Ectodermal cell (in vitro differentiated cells): Measurements from ENCODE around the gene GNB4.

Experiments
- H3K27ac ChIP-seq: 2 replicates; pipeline ENCODE4 v1.7.0; 2013; ENCODE audit warnings: mild to moderate bottlenecking, low read depth, low read length; ENCODE audit not compliant: insufficient read depth, poor library complexity, severe bottlenecking
- H3K27me3 ChIP-seq: 2 replicates; pipeline ENCODE4 v1.7.0; 2013; ENCODE audit warnings: mild to moderate bottlenecking, low read length; ENCODE audit not compliant: insufficient read depth, control insufficient read depth, poor library complexity, severe bottlenecking
- H3K36me3 ChIP-seq: one replicate; pipeline ENCODE4 v1.7.0; 2013; ENCODE audit warnings: low read length; ENCODE audit not compliant: control insufficient read depth, insufficient read depth
- H3K4me1 ChIP-seq: one replicate; pipeline ENCODE4 v1.7.0; 2013; ENCODE audit warnings: low read length; ENCODE audit not compliant: control insufficient read depth, insufficient read depth
- H3K4me3 ChIP-seq: 2 replicates; pipeline ENCODE4 v1.7.0; 2013; ENCODE audit warnings: low read depth, low read length, control low read depth; ENCODE audit not compliant: insufficient read depth
- H3K9me3 ChIP-seq: 2 replicates; pipeline ENCODE4 v1.7.0; 2013; ENCODE audit warnings: mild to moderate bottlenecking, low read length, moderate library complexity; ENCODE audit not compliant: control insufficient read depth
- WGBS, 2 experiments: methylation state at CpG; one replicate each; pipeline ENCODE4 v1.1.7; 2013; ENCODE audit warnings: missing lambda C conversion rate in 2 of 2; 5-methylcytosine and 5-hydroxymethylcytosine counted together

GNB4 gene

DNA sequence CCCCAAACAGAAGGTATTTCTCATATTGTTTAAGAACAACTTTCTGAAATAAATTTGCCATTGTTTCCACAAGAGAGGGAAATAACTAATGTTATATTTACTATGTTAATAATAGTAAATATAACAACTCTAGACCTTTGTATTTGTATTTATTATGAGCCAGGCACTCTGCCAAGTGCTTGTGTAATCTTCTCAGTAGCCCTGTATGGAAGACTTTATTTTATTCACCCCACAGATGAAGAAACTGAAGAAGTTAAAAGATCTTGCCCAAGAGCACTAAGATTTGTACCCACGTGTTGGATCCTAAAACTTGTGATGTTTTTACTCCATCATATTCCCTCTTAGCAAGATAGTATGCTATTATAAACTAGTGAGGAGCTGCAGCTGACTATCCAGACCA lies 12.0 kb upstream of the GNB4 start:
- no peak overlapping the region for H3K4me3 ChIP-seq
- WGBS, 2 experiments: 86 to 87% methylated on average over 1 of the region's 1 CpG
- no peaks in the 10 kb centered on the region for H3K4me1 ChIP-seq
- no peaks in the 10 kb centered on the region for H3K36me3 ChIP-seq
- no peaks in the 10 kb centered on the region for H3K27me3 ChIP-seq
- H3K27ac ChIP-seq: no peak overlapping the region
- no peaks in the 10 kb centered on the region for H3K9me3 ChIP-seq

DNA sequence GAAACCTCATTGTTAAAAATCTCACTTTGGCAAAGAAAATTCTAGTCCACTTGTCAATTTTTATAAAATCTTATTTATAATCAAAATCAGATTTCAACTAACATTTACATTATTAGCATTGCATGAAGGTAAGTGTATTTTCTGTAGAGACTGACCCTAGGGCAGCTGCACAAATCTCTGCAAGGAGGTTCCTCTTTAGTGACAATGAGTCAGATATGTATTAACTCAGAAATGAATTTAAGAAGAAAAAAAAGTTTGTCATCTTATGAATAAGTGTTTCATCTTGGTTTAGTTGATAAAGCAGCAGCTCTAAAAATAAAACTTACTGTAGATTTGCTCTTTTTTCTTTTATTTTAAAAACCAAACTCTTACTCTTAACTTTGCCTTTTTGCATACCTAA lies 9.0 kb upstream of the GNB4 start:
- no peak overlapping the region for H3K27ac ChIP-seq
- no peaks in the 10 kb centered on the region for H3K36me3 ChIP-seq
- no peaks in the 10 kb centered on the region for H3K4me1 ChIP-seq
- no peaks in the 10 kb centered on the region for H3K27me3 ChIP-seq
- no peaks in the 10 kb centered on the region for H3K9me3 ChIP-seq
- H3K4me3 ChIP-seq: no peak overlapping the region

DNA sequence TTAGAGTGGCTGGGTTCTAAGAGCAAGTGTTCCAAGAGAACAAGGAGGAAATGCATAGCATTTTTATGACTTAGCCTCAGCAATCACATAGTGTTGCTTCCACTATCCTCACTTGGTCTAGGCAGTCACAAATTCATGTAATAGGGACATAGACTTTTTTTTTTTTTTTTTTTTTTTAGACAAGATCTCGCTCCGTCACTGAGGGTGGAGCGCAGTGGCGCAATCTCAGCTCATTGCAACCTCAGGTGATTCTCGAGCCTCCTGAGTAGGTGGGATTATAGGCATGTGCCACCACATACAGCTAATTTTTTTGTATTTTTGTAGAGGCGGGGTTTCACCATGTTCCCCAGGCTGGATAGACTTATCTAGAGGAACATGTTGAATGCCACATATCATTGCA lies 4.7 kb upstream of the GNB4 start:
- Histone ChIP-seq H3K27me3 (no peaks in the 10 kb centered on the region), H3K36me3 (no peaks in the 10 kb centered on the region), H3K4me3 (no peak overlapping the region), H3K27ac (no peak overlapping the region), H3K4me1 (peaks cover 17% of the 10 kb centered on the region), H3K9me3 (no peaks in the 10 kb centered on the region)
- WGBS, 2 experiments: 97 to 100% methylated on average over 1 to 6 of the region's 6 CpGs

DNA sequence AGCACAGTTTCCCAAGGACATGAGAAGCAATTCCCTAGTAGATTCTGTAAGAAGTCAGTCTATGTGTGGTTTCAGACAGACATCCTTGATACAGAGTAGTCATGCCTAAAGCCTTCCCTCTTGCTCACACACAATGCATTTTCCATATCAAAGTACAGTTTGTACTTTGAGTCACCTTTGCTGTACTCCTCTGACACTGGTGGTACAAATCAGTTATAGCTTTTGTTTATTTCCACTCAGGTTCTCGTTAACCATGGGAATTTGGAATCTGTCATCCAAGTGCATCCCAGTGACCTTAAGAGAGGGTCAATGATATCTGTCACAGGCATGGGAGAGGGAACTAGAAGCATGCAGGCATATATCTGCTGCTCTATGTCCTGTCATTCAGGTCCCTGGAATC lies 3.6 kb upstream of the GNB4 start:
- Histone ChIP-seq H3K4me3 (no peak overlapping the region), H3K4me1 (peaks cover 17% of the 10 kb centered on the region), H3K9me3 (no peaks in the 10 kb centered on the region), H3K27ac (no peak overlapping the region), H3K27me3 (peaks cover 8% of the 10 kb centered on the region), H3K36me3 (no peaks in the 10 kb centered on the region)
- 95 to 97% methylated on average over 1 of the region's 1 CpG for WGBS, 2 experiments

DNA sequence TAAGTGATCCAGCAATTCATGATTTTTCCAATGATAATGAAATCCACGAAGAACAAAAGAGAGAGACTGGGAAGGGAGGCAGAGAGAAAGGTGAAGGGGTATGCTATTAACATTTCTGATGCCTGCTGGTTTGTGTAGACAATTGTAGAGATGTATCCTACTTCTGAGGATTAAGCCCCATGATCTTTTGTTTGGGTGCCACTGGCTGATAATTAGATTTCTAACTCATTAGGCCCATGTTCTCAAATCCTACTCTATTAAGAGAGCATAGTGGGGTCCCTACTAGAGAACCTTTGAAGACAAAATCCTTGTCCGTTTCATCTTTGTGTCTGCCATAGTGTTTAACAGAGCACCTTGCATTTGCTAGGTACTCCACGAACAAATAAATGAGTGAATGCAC lies 2.7 kb upstream of the GNB4 start:
- Histone ChIP-seq H3K4me3 (no peak overlapping the region), H3K27ac (no peak overlapping the region), H3K36me3 (no peaks in the 10 kb centered on the region), H3K4me1 (peaks cover 17% of the 10 kb centered on the region), H3K9me3 (no peaks in the 10 kb centered on the region), H3K27me3 (peaks cover 14% of the 10 kb centered on the region)
- 18 to 23% methylated on average over 3 of the region's 3 CpGs for WGBS, 2 experiments

DNA sequence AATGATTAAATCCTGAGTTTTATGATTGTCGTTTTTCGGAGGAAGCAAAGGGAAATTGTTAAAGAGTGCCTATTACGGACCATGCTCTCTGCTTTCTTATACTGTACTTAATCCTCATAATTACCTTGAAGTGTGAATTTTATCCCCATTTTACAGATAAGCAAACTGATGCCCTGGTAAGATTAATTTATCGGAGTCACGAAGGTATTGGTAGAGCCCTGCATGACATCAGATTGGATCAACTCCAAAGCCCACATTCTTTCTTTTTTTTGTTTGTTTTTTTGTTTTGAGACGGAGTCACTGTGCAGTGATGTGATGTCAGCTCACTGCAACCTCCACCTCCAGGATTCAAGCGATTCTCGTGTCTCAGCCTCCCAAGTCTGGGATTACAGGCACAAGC lies 1.6 kb upstream of the GNB4 start:
- 95% methylated on average over 8 of the region's 8 CpGs for WGBS, 2 experiments
- no peak overlapping the region for H3K27ac ChIP-seq
- H3K9me3 ChIP-seq: no peaks in the 10 kb centered on the region
- no peaks in the 10 kb centered on the region for H3K36me3 ChIP-seq
- peaks cover 14% of the 10 kb centered on the region for H3K27me3 ChIP-seq
- no peak overlapping the region for H3K4me3 ChIP-seq
- H3K4me1 ChIP-seq: peaks cover 17% of the 10 kb centered on the region

DNA sequence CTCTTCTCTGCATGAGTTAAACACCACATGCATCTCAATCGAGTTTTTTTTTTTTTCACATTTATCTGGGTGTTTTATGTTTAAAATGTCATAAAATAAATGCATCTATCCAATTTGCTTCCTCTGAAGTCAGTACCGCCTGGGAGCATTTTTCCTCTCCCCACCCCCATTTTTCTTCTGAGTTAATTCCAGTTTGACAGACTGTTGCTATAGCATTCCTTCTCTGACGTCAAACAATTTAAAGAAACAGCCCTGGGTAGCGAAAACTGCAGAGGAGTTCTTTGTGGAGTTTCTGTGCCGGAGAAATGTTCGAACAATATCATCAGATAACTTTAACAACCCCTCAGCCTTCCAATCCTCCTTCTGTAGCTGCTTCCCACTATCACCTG lies 900 bp upstream of the GNB4 start:
- Histone ChIP-seq H3K9me3 (no peaks in the 10 kb centered on the region), H3K4me1 (peaks cover 17% of the 10 kb centered on the region), H3K27ac (peak overlapping the region; percentile 40), H3K4me3 (peak overlapping the region; percentile 68), H3K27me3 (peaks cover 14% of the 10 kb centered on the region), H3K36me3 (no peaks in the 10 kb centered on the region)
- whole genome bisulfite sequencing, 2 experiments: 56 to 57% methylated on average over 5 of the region's 6 CpGs

DNA sequence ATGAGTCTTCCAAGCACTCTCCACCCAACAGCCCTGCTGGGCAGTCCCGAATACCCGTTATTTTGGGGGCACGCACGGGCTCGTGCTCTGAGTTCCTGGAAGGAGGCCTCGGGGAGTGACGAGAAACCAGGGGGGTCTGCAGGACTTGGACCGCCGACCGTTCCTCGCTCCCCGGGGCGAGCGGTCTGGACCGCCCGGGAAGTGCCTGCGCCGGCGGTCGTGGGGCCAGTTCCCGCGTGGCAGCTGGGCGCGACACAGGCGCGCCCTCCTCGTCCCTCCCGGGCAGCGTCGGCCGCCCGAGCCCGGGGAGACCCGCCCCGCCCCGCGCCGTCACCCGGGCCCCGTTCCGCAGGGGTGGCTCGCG lies 387 bp downstream of the GNB4 start:
- Histone ChIP-seq H3K9me3 (no peaks in the 10 kb centered on the region), H3K36me3 (no peaks in the 10 kb centered on the region), H3K4me1 (peaks cover 17% of the 10 kb centered on the region), H3K27me3 (peaks cover 14% of the 10 kb centered on the region), H3K27ac (peak overlapping the region; percentile 51), H3K4me3 (peak overlapping the region; percentile 68)
- 0 to 1% methylated on average over 43 of the region's 43 CpGs for WGBS, 2 experiments

DNA sequence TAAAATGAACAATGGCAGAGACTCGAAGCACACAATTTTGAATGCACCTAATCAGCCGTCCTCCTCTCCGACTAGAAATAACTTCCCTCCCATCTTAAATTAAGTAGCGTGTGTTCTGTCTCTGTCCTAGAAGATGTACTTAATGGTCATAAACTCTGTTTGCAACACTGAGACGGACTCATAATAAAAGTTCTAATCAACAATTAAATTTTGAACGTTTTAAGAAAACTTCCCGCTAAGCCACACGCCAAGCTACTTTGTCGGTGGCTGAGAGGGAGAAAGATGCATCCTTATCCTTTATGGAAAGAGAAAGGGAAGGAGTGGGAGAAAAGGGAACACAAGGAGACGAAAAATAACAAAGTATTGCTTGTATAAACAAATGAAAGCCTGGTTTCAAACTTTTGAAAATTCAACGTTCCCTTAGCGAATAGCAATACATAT lies 989 bp downstream of the GNB4 start:
- H3K27ac ChIP-seq: no peak overlapping the region
- H3K4me1 ChIP-seq: peaks cover 17% of the 10 kb centered on the region
- 9 to 10% methylated on average over 8 to 12 of the region's 12 CpGs for WGBS, 2 experiments
- no peaks in the 10 kb centered on the region for H3K9me3 ChIP-seq
- no peaks in the 10 kb centered on the region for H3K36me3 ChIP-seq
- peaks cover 14% of the 10 kb centered on the region for H3K27me3 ChIP-seq
- H3K4me3 ChIP-seq: peak overlapping the region; percentile 68

DNA sequence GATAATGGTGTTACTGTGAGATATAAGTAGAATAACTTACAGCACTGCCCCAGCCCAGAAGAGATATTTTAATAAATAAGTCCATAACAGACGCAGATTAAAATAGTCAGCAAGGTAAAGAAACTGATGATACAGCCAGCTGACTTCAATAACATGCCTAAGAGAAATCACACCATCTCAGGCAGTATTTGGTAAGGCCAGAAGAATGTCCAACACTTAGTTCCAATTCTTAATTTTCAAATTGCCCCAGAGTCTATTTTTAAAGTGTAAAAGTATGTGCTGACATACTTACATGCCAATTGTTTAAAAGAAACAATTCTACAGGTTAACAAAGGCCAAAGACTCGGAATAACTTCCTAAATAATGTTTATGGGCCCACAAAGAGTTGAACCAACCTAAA lies 1.6 kb downstream of the GNB4 start:
- Histone ChIP-seq H3K27ac (no peak overlapping the region), H3K27me3 (peaks cover 14% of the 10 kb centered on the region), H3K36me3 (no peaks in the 10 kb centered on the region), H3K4me1 (peaks cover 15% of the 10 kb centered on the region), H3K4me3 (peak overlapping the region; percentile 68), H3K9me3 (no peaks in the 10 kb centered on the region)
- 89 to 94% methylated on average over 2 of the region's 2 CpGs for WGBS, 2 experiments

DNA sequence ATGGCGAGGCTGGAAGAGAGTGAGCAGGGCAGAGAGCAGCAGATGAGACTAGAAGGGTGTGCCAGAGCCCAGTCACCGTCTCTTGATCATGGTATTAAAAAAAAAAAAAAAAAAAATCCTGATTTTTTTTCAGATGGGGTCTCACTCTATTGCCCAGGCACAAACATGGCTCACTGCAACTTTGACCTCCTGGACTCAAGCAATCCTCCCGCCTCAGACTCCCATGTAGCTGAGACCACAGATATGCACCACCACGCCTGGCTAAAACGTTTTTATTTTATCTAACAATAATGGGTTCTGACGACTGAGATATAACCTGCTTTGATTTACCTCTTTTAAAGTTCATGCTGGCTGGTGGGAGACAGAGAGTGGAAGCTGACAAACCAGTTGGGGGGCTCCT lies 4.0 kb downstream of the GNB4 start:
- H3K36me3 ChIP-seq: no peaks in the 10 kb centered on the region
- no peaks in the 10 kb centered on the region for H3K9me3 ChIP-seq
- no peak overlapping the region for H3K27ac ChIP-seq
- peaks cover 14% of the 10 kb centered on the region for H3K27me3 ChIP-seq
- 91 to 94% methylated on average over 6 of the region's 6 CpGs for WGBS, 2 experiments
- no peak overlapping the region for H3K4me3 ChIP-seq
- peaks cover 5% of the 10 kb centered on the region for H3K4me1 ChIP-seq
